IMR-90 (cell line): ENCODE data around the gene GRM4. TPM values are rescaled to one million over a fixed set of nuclear protein-coding genes. Genes with fewer than 3 reads are reported as not detected.

ENCODE experiments used
- ATAC-seq: fragments of 200-7000 bp; cut with Tn5 transposase; 2 replicates; pipeline ENCODE4 v1.9.1; 2020; ENCODE audit warnings: low read depth, mild to moderate bottlenecking, moderate library complexity
- BruUV-seq: library from RNA; stranded (reverse); fragments of 400-500 nt; replicated peaks from 2 replicates; lab custom pipeline; 2021; lab: Mats Ljungman, UMichigan
- CTCF ChIA-PET: fragments of 300-600 bp; formaldehyde crosslinking; extraction: SDS; loops from one replicate; lab custom pipeline; 2021; ENCODE audit warnings: antibody characterized with exemption; lab: Yijun Ruan, JAX
- POLR2A ChIA-PET: fragments of 300-600 bp; sonication (Branson Sonifier 250); formaldehyde crosslinking; loops from one replicate; lab custom pipeline; 2022; ENCODE audit warnings: antibody characterized with exemption; ENCODE audit not compliant: unreplicated experiment; lab: Charles Lee
- DNase-seq: peaks from one replicate; pipeline ENCODE4 v3.0.0; 2013
- H2AFZ ChIP-seq: replicated peaks from 2 replicates; pipeline ENCODE3; 2013; ENCODE audit warnings: low read length, mild to moderate bottlenecking; ENCODE audit not compliant: poor library complexity
- H2AK5ac ChIP-seq: 2 replicates; pipeline ENCODE4 v1.6.1; 2013; ENCODE audit warnings: low read depth, low read length, inconsistent platforms
- H2AK9ac ChIP-seq: replicated peaks from 2 replicates; pipeline ENCODE3; 2013; ENCODE audit warnings: mild to moderate bottlenecking, low read depth, low read length, moderate library complexity; ENCODE audit not compliant: poor library complexity
- H2BK120ac ChIP-seq: 2 replicates; pipeline ENCODE4 v1.6.1; 2013; ENCODE audit warnings: low read depth, low read length, inconsistent platforms
- H2BK15ac ChIP-seq: 3 replicates; pipeline ENCODE4 v1.6.1; 2013; ENCODE audit warnings: low read depth, low read length, inconsistent platforms
- H2BK20ac ChIP-seq: 2 replicates; pipeline ENCODE4 v1.6.1; 2013; ENCODE audit warnings: low read depth, mild to moderate bottlenecking, inconsistent platforms, low read length, moderate library complexity
- H2BK5ac ChIP-seq: 2 replicates; pipeline ENCODE4 v1.6.1; 2013; ENCODE audit warnings: mild to moderate bottlenecking, low read depth, low read length, inconsistent platforms; ENCODE audit not compliant: poor library complexity, severe bottlenecking
- H3K14ac ChIP-seq: replicated peaks from 2 replicates; pipeline ENCODE4 v1.6.1; 2013; ENCODE audit warnings: low read depth, low read length, inconsistent platforms
- H3K18ac ChIP-seq: 2 replicates; pipeline ENCODE4 v1.6.1; 2013; ENCODE audit warnings: low read depth, low read length, control low read depth
- H3K23ac ChIP-seq: 2 replicates; pipeline ENCODE4 v1.6.1; 2013; ENCODE audit warnings: low read depth, low read length, inconsistent platforms
- H3K27ac ChIP-seq: 2 replicates; pipeline ENCODE4 v1.5.1; 2013; ENCODE audit warnings: mild to moderate bottlenecking, control low read depth, low read length; ENCODE audit not compliant: insufficient read depth
- H3K27me3 ChIP-seq: 2 replicates; pipeline ENCODE4 v1.6.1; 2013; ENCODE audit warnings: low read length; ENCODE audit not compliant: control insufficient read depth, insufficient read depth
- H3K36me3 ChIP-seq: 2 replicates; pipeline ENCODE4 v1.6.1; 2013; ENCODE audit warnings: low read length, mixed read lengths; ENCODE audit not compliant: control insufficient read depth, insufficient read depth
- H3K4ac ChIP-seq: 2 replicates; pipeline ENCODE4 v1.6.1; 2013; ENCODE audit warnings: low read depth, low read length, inconsistent platforms
- H3K4me1 ChIP-seq: 2 replicates; pipeline ENCODE4 v1.6.1; 2013; ENCODE audit warnings: low read length, mixed read lengths; ENCODE audit not compliant: control insufficient read depth, insufficient read depth
- H3K4me2 ChIP-seq: 2 replicates; pipeline ENCODE4 v1.6.1; 2013; ENCODE audit warnings: low read depth, mild to moderate bottlenecking, control low read depth, low read length, moderate library complexity
- H3K4me3 ChIP-seq: 2 replicates; pipeline ENCODE4 v1.5.1; 2013; ENCODE audit warnings: low read depth, mild to moderate bottlenecking, control low read depth, low read length, moderate library complexity; ENCODE audit not compliant: insufficient read depth
- H3K56ac ChIP-seq: 2 replicates; pipeline ENCODE4 v1.6.1; 2013; ENCODE audit warnings: low read length, inconsistent platforms; ENCODE audit not compliant: insufficient read depth; ENCODE audit errors: extremely low read depth
- H3K79me1 ChIP-seq, 2 experiments: 2 replicates each; pipeline ENCODE4 v1.6.1; 2013; ENCODE audit warnings: low read length in 2 of 2, inconsistent platforms in 1 of 2, low read depth in 1 of 2
- H3K9ac ChIP-seq: 2 replicates; pipeline ENCODE4 v1.6.1; 2013; ENCODE audit warnings: low read depth, low read length, control low read depth
- H3K9me1 ChIP-seq: 2 replicates; pipeline ENCODE4 v1.6.1; 2013; ENCODE audit warnings: low read length, inconsistent platforms; ENCODE audit not compliant: insufficient read depth
- H3K9me3 ChIP-seq: 2 replicates; pipeline ENCODE4 v1.6.1; 2013; ENCODE audit warnings: low read length; ENCODE audit not compliant: control insufficient read depth, insufficient read depth
- H4K20me1 ChIP-seq: 2 replicates; pipeline ENCODE4 v1.6.1; 2013; ENCODE audit warnings: low read length, inconsistent platforms; ENCODE audit not compliant: insufficient read depth
- H4K5ac ChIP-seq: 2 replicates; pipeline ENCODE4 v1.6.1; 2013; ENCODE audit warnings: mild to moderate bottlenecking, low read depth, low read length, control low read depth
- H4K8ac ChIP-seq, 2 experiments: 2 replicates each; pipeline ENCODE4 v1.6.1; 2013; ENCODE audit warnings: low read depth in 2 of 2, low read length in 2 of 2, control low read depth in 1 of 2, inconsistent platforms in 1 of 2
- H4K91ac ChIP-seq: 2 replicates; pipeline ENCODE4 v1.6.1; 2013; ENCODE audit warnings: low read depth, low read length, inconsistent platforms; ENCODE audit not compliant: insufficient read depth
- BHLHE40 ChIP-seq: fragments of 150-350 bp; IDR thresholded peaks from 2 replicates; pipeline ENCODE4 v1.6.1; 2016; ENCODE audit warnings: mild to moderate bottlenecking, low read depth, low read length
- MAFK ChIP-seq: IDR thresholded peaks from 2 replicates; pipeline ENCODE4 v1.6.1; 2012; ENCODE audit warnings: low read depth, low read length, improper control_type of control experiment
- MAZ ChIP-seq: IDR thresholded peaks from 2 replicates; pipeline ENCODE4 v1.6.1; 2012; ENCODE audit warnings: low read depth, mild to moderate bottlenecking, low read length, improper control_type of control experiment, moderate library complexity, borderline replicate concordance
- MXI1 ChIP-seq: IDR thresholded peaks from 2 replicates; pipeline ENCODE4 v1.6.1; 2012; ENCODE audit warnings: low read depth, mild to moderate bottlenecking, low read length, moderate library complexity, borderline replicate concordance
- NFE2L2 ChIP-seq: fragments of 150-350 bp; IDR thresholded peaks from 2 replicates; pipeline ENCODE4 v1.6.1; 2016; ENCODE audit warnings: low read depth, mild to moderate bottlenecking, low read length
- POLR2A ChIP-seq: IDR thresholded peaks from 2 replicates; pipeline ENCODE4 v1.6.1; 2012; ENCODE audit warnings: mild to moderate bottlenecking, low read depth, low read length
- RAD21 ChIP-seq: IDR thresholded peaks from 2 replicates; pipeline ENCODE4 v1.6.1; 2012; ENCODE audit warnings: low read length, improper control_type of control experiment
- RCOR1 ChIP-seq: IDR thresholded peaks from 2 replicates; pipeline ENCODE4 v1.6.1; 2012; ENCODE audit warnings: mild to moderate bottlenecking, low read length, improper control_type of control experiment; ENCODE audit not compliant: insufficient replicate concordance
- RFX5 ChIP-seq: IDR thresholded peaks from 2 replicates; pipeline ENCODE4 v1.8.0; 2012; ENCODE audit warnings: low read depth, mild to moderate bottlenecking, low read length, moderate library complexity
- SMC3 ChIP-seq: fragments of 150-350 bp; IDR thresholded peaks from 2 replicates; pipeline ENCODE4 v1.6.1; 2016; ENCODE audit warnings: low read depth, mild to moderate bottlenecking, antibody characterized with exemption, low read length, moderate library complexity
- WGBS, 2 experiments: methylation state at CpG; one replicate each; pipeline versions ENCODE4 v1.1.5 to v1.1.7; 2013; ENCODE audit warnings: missing lambda C conversion rate in 2 of 2; ENCODE audit not compliant: insufficient read length in 1 of 2; ENCODE audit errors: extremely low coverage in 2 of 2; 5-methylcytosine and 5-hydroxymethylcytosine counted together
- dilution Hi-C: fragments of 300-500 bp; cut with HindIII; formaldehyde crosslinking; loops from one replicate; pipeline ENCODE4 v1.14.3; 2018; ENCODE audit warnings: low sequenced_read_pairs; ENCODE audit not compliant: unreplicated experiment
- in situ Hi-C: fragments of 300-500 bp; cut with MboI; formaldehyde crosslinking; loops from 3 replicates; pipeline ENCODE4 v1.14.3; 2019; ENCODE audit warnings: low sequenced_read_pairs, inconsistent platforms, mixed read lengths
- intact Hi-C: fragments of 100-400 bp; cut with micrococcal nuclease; formaldehyde crosslinking; loops from 2 replicates; pipeline ENCODE4 v1.10.0; 2022
- polyA plus RNA-seq, 3 experiments: library from polyadenylated mRNA; depleted of rRNA; stranded (reverse); fragments of >200 nt; gene quantifications; 2 replicates each; pipeline ENCODE4 v1.2.3, GENCODE V29; 2012; ENCODE audit warnings: low replicate concordance in 1 of 3
- total RNA-seq: library from RNA; depleted of rRNA; stranded (reverse); fragments of >200 nt; gene quantifications from 2 replicates; pipeline ENCODE4 v1.2.3, GENCODE V29; 2012
- TF ChIP-seq, protein P1 (sequence below): fragments of 150-350 bp; IDR thresholded peaks from 2 replicates; pipeline ENCODE4 v1.6.1; 2016; ENCODE audit warnings: low read depth, mild to moderate bottlenecking, low read length, moderate library complexity, borderline replicate concordance
- TF ChIP-seq, protein P2 (sequence below): fragments of 150-350 bp; IDR thresholded peaks from 2 replicates; pipeline ENCODE4 v1.6.1; 2017; ENCODE audit warnings: mild to moderate bottlenecking, antibody characterized with exemption, low read length, low read depth

The GRM4 gene
- total and polyA plus RNA-seq, 2 of the 4 experiments (the other 2 are of a cell fraction) = 0.02 TPM; not detected in 1

DNA sequence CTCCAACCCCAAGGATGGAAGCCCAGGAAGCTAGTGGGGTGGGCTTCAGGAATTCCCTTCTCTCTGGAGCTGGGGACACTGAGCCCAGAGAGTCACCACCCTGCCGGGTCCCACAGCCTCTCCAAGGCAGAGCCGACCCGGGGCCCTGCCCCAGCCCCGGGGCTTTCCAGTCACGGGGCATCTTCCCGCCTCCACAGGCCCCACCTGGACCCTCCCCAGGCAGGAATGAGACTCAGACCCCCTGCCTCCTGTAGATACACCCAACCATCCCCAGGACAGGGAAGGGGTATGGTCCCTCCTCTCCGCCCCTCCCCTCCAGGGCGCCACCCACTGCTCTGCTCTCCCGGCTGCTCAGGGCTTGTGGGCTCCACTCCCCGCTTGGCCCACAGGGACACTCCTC, 53.3 kb downstream of the GRM4 start:
- TF ChIP-seq RAD21 (no peak), RFX5 (no peak), MAZ (no peak), MXI1 (no peak), POLR2A (no peak), BHLHE40 (no peak), RCOR1 (no peak), MAFK (no peak), NFE2L2 (no peak), SMC3 (no peak)
- TF ChIP-seq, protein P1, sequence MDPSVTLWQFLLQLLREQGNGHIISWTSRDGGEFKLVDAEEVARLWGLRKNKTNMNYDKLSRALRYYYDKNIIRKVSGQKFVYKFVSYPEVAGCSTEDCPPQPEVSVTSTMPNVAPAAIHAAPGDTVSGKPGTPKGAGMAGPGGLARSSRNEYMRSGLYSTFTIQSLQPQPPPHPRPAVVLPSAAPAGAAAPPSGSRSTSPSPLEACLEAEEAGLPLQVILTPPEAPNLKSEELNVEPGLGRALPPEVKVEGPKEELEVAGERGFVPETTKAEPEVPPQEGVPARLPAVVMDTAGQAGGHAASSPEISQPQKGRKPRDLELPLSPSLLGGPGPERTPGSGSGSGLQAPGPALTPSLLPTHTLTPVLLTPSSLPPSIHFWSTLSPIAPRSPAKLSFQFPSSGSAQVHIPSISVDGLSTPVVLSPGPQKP = no peak
- TF ChIP-seq, protein P2, sequence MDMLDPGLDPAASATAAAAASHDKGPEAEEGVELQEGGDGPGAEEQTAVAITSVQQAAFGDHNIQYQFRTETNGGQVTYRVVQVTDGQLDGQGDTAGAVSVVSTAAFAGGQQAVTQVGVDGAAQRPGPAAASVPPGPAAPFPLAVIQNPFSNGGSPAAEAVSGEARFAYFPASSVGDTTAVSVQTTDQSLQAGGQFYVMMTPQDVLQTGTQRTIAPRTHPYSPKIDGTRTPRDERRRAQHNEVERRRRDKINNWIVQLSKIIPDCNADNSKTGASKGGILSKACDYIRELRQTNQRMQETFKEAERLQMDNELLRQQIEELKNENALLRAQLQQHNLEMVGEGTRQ = no peak
- Histone ChIP-seq H2AK5ac (no peak overlapping the region), H2BK120ac (no peak overlapping the region), H3K4me3 (no peak overlapping the region), H2BK15ac (no peak overlapping the region), H2BK20ac (no peak overlapping the region), H3K14ac (no peak overlapping the region), H3K9ac (no peak overlapping the region), H3K9me1 (no peaks in the 10 kb centered on the region), H3K4me1 (no peaks in the 10 kb centered on the region), H3K27me3 (peaks cover 50% of the 10 kb centered on the region), H2BK5ac (no peak overlapping the region), H3K79me1 (no peaks in the 10 kb centered on the region), H3K4me2 (no peak overlapping the region), H4K8ac (no peak overlapping the region), H3K23ac (no peak overlapping the region), H3K4ac (no peak overlapping the region), H4K20me1 (no peaks in the 10 kb centered on the region), H2AK9ac (no peak overlapping the region), H3K18ac (no peak overlapping the region), H3K9me3 (peaks cover 4% of the 10 kb centered on the region; the same call in 1 of the 2 replicates), H3K27ac (no peak overlapping the region), H2AFZ (no peak overlapping the region), H4K91ac (no peak overlapping the region), H3K36me3 (no peaks in the 10 kb centered on the region), H3K56ac (no peak overlapping the region), H4K5ac (no peak overlapping the region)
- WGBS, 2 experiments = no CpG with 5 or more reads among the region's 10 CpGs
- dilution Hi-C loops (no loop called here), intact Hi-C loops (no loop called here), in situ Hi-C loops (no loop called here)
- ChIA-PET CTCF (no interaction called here), POLR2A (no interaction called here)
- ATAC-seq (no peak), DNase-seq (no peak)
- no TSS peak for BruUV-seq
